VCaP (cell line): ENCODE data around the gene AQP10.
"Not testable (repeated sequence)": the region's sequence is repeated elsewhere in the genome, so short reads cannot be mapped to it uniquely, and the experiment has no call there.

Experiments
- H3K27ac ChIP-seq: fragments of 450-650 bp; 2 replicates; pipeline ENCODE4 v1.5.1; 2017
- CTCF ChIP-seq: fragments of 450-650 bp; conservative IDR thresholded peaks from 2 replicates; pipeline ENCODE4 v1.5.1; 2017; ENCODE audit warnings: mild to moderate bottlenecking, moderate library complexity

The AQP10 gene

GRCh38 chr1:154320882-154321608 is at the start of gene AQP10:
Gene AQP10, plus strand, starts transcription at chr1:154321093. Its CDS starts 63 bp downstream, at chr1:154321156.
- TF ChIP-seq CTCF, result no peak

GRCh38 chr1:154272217-154272998 is 48.5 kb upstream of the AQP10 start, which contains the start of gene HAX1:
Gene HAX1, plus strand, starts transcription at chr1:154272629. Its CDS starts 95 bp downstream, at chr1:154272724.
- peak within 1 kb of the TSS; percentile 94 for H3K27ac ChIP-seq
- peak; percentile 84 for TF ChIP-seq CTCF

More at GRCh38 chr1:154320882-154321608, at the start of gene AQP10:
- H3K27ac ChIP-seq, result no peak within 1 kb of the TSS

- TF ChIP-seq CTCF, result no peak
- peak overlapping the region; percentile 94 for H3K27ac ChIP-seq
Measured at GRCh38 chr1:154272999-154273563, 47.8 kb upstream of the AQP10 start.

- H3K27ac ChIP-seq, result no peak overlapping the region
- peak; percentile 62 for TF ChIP-seq CTCF
Measured at GRCh38 chr1:154276797-154277196, 44.1 kb upstream of the AQP10 start.

GRCh38 chr1:154287591-154287990 is 33.3 kb upstream of the AQP10 start:
- not testable (repeated sequence) for H3K27ac ChIP-seq

- no peak for TF ChIP-seq CTCF
- no peak overlapping the region for H3K27ac ChIP-seq
Measured at GRCh38 chr1:154288661-154289060, 32.2 kb upstream of the AQP10 start.

- TF ChIP-seq CTCF, result no peak
- no peak overlapping the region for H3K27ac ChIP-seq
Measured at GRCh38 chr1:154290921-154291320, 30.0 kb upstream of the AQP10 start.
